ENCODE results near the gene CHST3. TPM values are rescaled to one million over a fixed set of nuclear protein-coding genes. Genes with fewer than 3 reads are reported as not detected.
"Not testable (repeated sequence)": the region's sequence is repeated elsewhere in the genome, so short reads cannot be mapped to it uniquely, and the experiment has no call there.

Gene CHST3
- polyA plus RNA-seq, 2 of the 4 experiments (the other 2 are of a cell fraction): 12.8 to 23.1 TPM

DNA sequence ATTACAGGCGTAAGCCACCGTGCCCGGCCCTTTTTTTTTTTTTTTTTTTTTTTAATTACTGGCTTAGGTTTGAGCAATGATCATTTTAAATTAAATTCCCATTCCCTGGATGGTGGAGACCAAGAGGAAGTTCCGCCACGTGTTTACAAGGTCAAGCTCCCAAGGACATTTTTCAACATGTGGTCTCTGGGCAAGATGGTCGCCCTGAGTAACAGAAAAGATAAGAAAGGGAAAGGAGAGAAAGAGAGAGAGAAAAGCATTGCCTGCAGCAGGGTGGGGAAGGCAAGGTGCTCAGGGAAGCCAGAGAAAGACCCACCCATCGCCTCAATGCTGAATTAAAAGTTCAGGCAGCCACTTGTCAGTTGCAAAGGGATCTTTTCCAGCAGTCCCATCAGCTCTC, 45.2 kb upstream of the CHST3 start:
- Histone ChIP-seq H3K4me3 (no peak overlapping the region), H3K9me3 (no peaks in the 10 kb centered on the region), H3K27ac (peak overlapping the region in 1 of 2 experiments; percentile 76; a peak in 3 of 6 replicates), H3K4me2 (no peak overlapping the region), H3K4me1 (peaks cover 40% of the 10 kb centered on the region)
- TF ChIP-seq HOXA7 (CRISPR knock-in tag; IDR thresholded peaks at IDR 0.05) (no peak), FOXS1 (CRISPR knock-in tag; IDR thresholded peaks at IDR 0.05) (no peak), RCOR1 (IDR thresholded peaks at IDR 0.05; ENCODE audit: low read depth, low read length) (no peak), JUNB (IDR thresholded peaks at IDR 0.05) (no peak), ZNF302 (CRISPR knock-in tag; IDR thresholded peaks at IDR 0.05) (no peak), HEYL (CRISPR knock-in tag; IDR thresholded peaks at IDR 0.05) (no peak), SREBF2 (IDR thresholded peaks at IDR 0.05) (no peak), JUN (IDR thresholded peaks at IDR 0.05) (no peak), NFE2L2 (conservative IDR thresholded peaks at IDR 0.05; ENCODE audit: low read length) (no peak), HOXB5 (CRISPR knock-in tag; IDR thresholded peaks at IDR 0.05) (no peak), ESRRA (IDR thresholded peaks at IDR 0.05; ENCODE audit: borderline replicate concordance, low read length) (no peak), MAFK (IDR thresholded peaks at IDR 0.05; ENCODE audit: partially characterized antibody) (no peak)
- DNase-seq (ENCODE audit: low read depth in 1 of 2, low spot score in 1 of 2) (no peak), FAIRE-seq (no peak), ATAC-seq (no peak)
- CTCF ChIA-PET: interaction anchor here (0.7 to 6.5 kb wide), 5 partner anchors 11 to 304 kb away, joined by 3 to 39 read pairs (median 4); no protein-coding TSS in a partner anchor
- POLR2A ChIA-PET: no interaction called here
- WGBS (ENCODE audit: missing lambda C conversion rate): 82% methylated on average over 7 of the region's 7 CpGs

DNA sequence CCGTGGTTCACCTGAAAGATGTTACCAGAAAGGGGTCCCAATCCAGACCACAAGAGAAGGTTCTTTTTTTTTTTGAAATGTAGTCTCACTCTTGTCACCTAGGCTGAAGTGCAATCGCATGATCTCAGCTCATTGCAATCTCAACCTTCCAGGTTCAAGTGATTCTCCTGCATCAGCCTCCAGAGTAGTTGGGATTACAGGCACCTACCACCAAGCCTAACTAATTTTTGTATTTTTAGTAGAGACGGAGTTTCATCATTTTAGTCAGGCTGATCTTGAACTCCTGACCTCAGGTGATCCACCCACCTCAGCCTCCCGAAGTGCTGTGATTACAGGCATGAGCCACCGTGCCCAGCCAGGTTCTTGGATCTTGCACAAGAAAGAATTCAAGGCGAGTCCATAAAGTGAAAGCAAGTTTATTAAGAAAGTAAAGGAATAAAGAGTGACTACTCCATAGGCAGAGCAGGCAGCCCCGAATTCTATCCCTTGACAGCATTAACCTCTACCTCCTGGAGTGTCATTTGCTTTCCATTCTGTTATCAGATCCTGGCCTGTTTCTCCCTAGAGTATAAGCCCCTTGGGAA, 44.1 kb upstream of the CHST3 start:
- not testable (repeated sequence) for H3K9me3 ChIP-seq; H3K4me3 ChIP-seq; DNase-seq (ENCODE audit: low read depth in 1 of 2, low spot score in 1 of 2); FAIRE-seq
- H3K4me2 ChIP-seq: peak overlapping the region; percentile 67
- WGBS (ENCODE audit: missing lambda C conversion rate): 54% methylated on average over 7 of the region's 7 CpGs
- POLR2A ChIA-PET: interaction anchor here (1.0 kb wide), 1 partner anchor 44 kb away, joined by 3 read pairs; the partner anchor contains the start of gene CHST3
- peaks cover 40% of the 10 kb centered on the region for H3K4me1 ChIP-seq
- ATAC-seq: peak; percentile 27 to 28; a peak in 4 of 6 replicates
- CTCF ChIA-PET: interaction anchor here (0.7 to 6.5 kb wide), 5 partner anchors 9 to 104 kb away, joined by 3 to 39 read pairs (median 4); no protein-coding TSS in a partner anchor
- peak overlapping the region; percentile 64 to 76 for H3K27ac ChIP-seq

DNA sequence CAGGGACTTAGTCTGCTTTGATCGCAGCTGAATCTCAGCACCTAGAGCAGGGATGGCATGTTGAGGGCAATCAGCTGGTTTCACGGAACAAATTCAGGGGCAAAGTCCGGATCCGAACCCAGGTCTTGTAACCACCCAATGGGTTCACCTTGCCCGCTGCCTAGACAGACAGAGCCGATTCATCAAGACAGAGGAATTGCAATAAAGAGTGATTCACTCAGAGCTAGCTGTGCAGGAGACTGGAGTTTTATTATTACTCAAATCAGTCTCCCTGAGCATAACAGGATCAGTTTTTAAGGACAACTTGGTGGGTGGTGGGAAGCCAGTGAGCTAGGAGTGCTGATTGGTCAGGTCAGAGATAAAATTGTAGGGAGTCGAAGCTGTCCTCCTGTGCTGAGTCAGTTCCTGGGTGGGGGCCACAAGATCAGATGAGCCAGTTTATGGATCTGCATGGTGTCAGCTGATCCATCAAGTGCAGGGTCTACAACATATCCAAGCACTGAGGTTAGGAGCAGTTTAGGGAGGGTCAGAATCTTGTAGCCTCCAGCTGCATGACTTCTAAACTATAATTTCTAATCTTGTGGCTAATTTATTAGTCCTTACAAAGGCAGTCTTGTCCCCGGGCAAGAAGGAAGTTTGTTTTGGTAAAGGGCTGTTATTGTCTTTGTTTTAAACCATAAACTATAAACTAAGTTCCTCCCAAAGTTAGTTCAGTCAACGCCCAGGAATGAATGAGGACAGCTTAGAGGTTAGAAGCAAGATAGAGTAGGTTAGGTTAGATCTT, 43.5 kb upstream of the CHST3 start:
- FAIRE-seq: no peak
- Histone ChIP-seq H3K4me2 (peak overlapping the region; percentile 67), H3K27ac (peak overlapping the region; percentile 64 to 76), H3K9me3 (no peaks in the 10 kb centered on the region), H3K4me1 (peaks cover 40% of the 10 kb centered on the region), H3K4me3 (no peak overlapping the region)
- ChIA-PET CTCF (interaction anchor here (1.1 to 6.5 kb wide), 3 partner anchors 9 to 36 kb away, joined by 3 to 39 read pairs (median 8); no protein-coding TSS in a partner anchor), POLR2A (interaction anchor here (1.0 kb wide), 1 partner anchor 43 kb away, joined by 3 read pairs; the partner anchor contains the start of gene CHST3)
- peak; percentile 40 to 74; a peak in 4 of 6 replicates for ATAC-seq
- no peak for TF ChIP-seq HOXA7 (CRISPR knock-in tag; IDR thresholded peaks at IDR 0.05)
- no peak for TF ChIP-seq RARB (CRISPR knock-in tag; IDR thresholded peaks at IDR 0.05)
- TF ChIP-seq JUN (IDR thresholded peaks at IDR 0.05): peak in 1 of 2 experiments; percentile 32; a peak in 1 of 5 replicates
- TF ChIP-seq JUNB (IDR thresholded peaks at IDR 0.05): peak; percentile 25; the same call in 1 of the 2 replicates
- TF ChIP-seq CEBPB (IDR thresholded peaks at IDR 0.05): 0 out of 4 replicates have a peak, but pooled peaks of 1 of the 2 experiments have one; percentile 13
- DNase-seq (ENCODE audit: low read depth in 1 of 2, low spot score in 1 of 2): peak in 1 of 2 experiments; percentile 59
- WGBS (ENCODE audit: missing lambda C conversion rate): 40% methylated on average over 9 of the region's 9 CpGs

DNA sequence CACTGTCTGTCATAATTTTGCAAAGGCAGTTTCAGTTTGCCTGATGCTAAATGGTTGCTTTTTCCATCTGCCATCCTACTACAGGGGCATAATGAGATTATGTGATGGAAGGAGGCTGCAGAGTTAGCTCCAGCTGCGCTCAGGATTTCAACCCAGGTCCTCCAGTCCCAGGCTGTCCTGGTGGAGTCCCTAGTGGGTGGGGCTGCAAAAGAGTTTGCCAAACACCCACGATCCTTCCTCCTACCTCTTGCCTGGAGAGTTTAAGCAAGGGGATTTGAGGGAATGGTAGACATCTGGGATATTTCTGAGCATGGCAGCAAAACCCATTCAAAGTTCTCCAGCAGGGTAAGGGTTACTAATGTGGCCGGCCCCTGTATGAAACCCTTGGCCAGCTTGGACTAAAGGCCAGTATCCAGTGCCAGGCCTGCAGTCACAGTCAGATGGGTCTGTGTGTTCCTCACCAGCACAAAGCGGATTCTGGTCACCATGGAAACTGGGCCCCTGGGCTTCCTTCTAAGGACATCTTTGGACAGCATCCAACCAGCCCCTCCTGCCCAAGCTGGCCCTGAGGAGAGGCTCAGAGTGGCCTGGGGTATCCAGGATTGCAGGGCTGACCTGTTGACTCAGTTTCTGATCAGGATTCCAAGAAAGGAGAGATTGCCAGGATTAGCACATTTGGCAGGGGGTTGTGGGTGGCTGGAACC, 42.7 kb upstream of the CHST3 start:
- Histone ChIP-seq H3K27ac (peak overlapping the region; percentile 64 to 76), H3K4me1 (peaks cover 36% of the 10 kb centered on the region), H3K9me3 (no peaks in the 10 kb centered on the region), H3K4me3 (no peak overlapping the region), H3K4me2 (peak overlapping the region; percentile 67)
- 74% methylated on average over 4 of the region's 4 CpGs for WGBS (ENCODE audit: missing lambda C conversion rate)
- POLR2A ChIA-PET: interaction anchor here (0.6 kb wide), 1 partner anchor 127 kb away, joined by 3 read pairs; no protein-coding TSS in a partner anchor
- FAIRE-seq (no peak), ATAC-seq (peak in 1 of 2 experiments; percentile 51; a peak in 3 of 6 replicates), DNase-seq (ENCODE audit: low read depth in 1 of 2, low spot score in 1 of 2) (peak in 1 of 2 experiments; percentile 36)
- CTCF ChIA-PET: interaction anchor here (1.2 to 6.5 kb wide), 4 partner anchors 10 to 35 kb away, joined by 3 to 39 read pairs (median 6); no protein-coding TSS in a partner anchor
- TF ChIP-seq, protein P1, sequence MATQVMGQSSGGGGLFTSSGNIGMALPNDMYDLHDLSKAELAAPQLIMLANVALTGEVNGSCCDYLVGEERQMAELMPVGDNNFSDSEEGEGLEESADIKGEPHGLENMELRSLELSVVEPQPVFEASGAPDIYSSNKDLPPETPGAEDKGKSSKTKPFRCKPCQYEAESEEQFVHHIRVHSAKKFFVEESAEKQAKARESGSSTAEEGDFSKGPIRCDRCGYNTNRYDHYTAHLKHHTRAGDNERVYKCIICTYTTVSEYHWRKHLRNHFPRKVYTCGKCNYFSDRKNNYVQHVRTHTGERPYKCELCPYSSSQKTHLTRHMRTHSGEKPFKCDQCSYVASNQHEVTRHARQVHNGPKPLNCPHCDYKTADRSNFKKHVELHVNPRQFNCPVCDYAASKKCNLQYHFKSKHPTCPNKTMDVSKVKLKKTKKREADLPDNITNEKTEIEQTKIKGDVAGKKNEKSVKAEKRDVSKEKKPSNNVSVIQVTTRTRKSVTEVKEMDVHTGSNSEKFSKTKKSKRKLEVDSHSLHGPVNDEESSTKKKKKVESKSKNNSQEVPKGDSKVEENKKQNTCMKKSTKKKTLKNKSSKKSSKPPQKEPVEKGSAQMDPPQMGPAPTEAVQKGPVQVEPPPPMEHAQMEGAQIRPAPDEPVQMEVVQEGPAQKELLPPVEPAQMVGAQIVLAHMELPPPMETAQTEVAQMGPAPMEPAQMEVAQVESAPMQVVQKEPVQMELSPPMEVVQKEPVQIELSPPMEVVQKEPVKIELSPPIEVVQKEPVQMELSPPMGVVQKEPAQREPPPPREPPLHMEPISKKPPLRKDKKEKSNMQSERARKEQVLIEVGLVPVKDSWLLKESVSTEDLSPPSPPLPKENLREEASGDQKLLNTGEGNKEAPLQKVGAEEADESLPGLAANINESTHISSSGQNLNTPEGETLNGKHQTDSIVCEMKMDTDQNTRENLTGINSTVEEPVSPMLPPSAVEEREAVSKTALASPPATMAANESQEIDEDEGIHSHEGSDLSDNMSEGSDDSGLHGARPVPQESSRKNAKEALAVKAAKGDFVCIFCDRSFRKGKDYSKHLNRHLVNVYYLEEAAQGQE (IDR thresholded peaks at IDR 0.05): no peak
- TF ChIP-seq EHMT2 (IDR thresholded peaks at IDR 0.05; ENCODE audit: low read depth): no peak
- TF ChIP-seq NFE2L2 (conservative IDR thresholded peaks at IDR 0.05; ENCODE audit: low read length): no peak
- no peak for TF ChIP-seq KDM5A (IDR thresholded peaks at IDR 0.05)
- no peak for TF ChIP-seq CHD4 (IDR thresholded peaks at IDR 0.05; ENCODE audit: borderline replicate concordance)
- TF ChIP-seq, protein P2, sequence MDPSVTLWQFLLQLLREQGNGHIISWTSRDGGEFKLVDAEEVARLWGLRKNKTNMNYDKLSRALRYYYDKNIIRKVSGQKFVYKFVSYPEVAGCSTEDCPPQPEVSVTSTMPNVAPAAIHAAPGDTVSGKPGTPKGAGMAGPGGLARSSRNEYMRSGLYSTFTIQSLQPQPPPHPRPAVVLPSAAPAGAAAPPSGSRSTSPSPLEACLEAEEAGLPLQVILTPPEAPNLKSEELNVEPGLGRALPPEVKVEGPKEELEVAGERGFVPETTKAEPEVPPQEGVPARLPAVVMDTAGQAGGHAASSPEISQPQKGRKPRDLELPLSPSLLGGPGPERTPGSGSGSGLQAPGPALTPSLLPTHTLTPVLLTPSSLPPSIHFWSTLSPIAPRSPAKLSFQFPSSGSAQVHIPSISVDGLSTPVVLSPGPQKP (IDR thresholded peaks at IDR 0.05; ENCODE audit: low read depth, low read length): no peak
- TF ChIP-seq, protein P3, sequence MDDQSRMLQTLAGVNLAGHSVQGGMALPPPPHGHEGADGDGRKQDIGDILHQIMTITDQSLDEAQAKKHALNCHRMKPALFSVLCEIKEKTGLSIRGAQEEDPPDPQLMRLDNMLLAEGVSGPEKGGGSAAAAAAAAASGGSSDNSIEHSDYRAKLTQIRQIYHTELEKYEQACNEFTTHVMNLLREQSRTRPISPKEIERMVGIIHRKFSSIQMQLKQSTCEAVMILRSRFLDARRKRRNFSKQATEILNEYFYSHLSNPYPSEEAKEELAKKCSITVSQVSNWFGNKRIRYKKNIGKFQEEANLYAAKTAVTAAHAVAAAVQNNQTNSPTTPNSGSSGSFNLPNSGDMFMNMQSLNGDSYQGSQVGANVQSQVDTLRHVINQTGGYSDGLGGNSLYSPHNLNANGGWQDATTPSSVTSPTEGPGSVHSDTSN (IDR thresholded peaks at IDR 0.05): no peak

All from A549 (cell line).